BE2C (cell line): ENCODE data around the gene CPB2.
A peak's percentile ranks its signal among the peaks of the same experiment; 100 is the strongest.

Experiments used
- DNase-seq: peaks from one replicate; pipeline ENCODE4 v3.0.0-alpha.2; 2020
- H3K27me3 ChIP-seq: fragments of 250-450 bp; sonication (Bioruptor Pico); 2 replicates; pipeline ENCODE4 v1.5.1; 2020; ENCODE audit warnings: mild to moderate bottlenecking
- H3K36me3 ChIP-seq: fragments of 250-450 bp; sonication (Bioruptor Pico); 2 replicates; pipeline ENCODE4 v1.5.1; 2020; ENCODE audit warnings: mild to moderate bottlenecking
- H3K4me1 ChIP-seq: fragments of 250-450 bp; sonication (Bioruptor Pico); 2 replicates; pipeline ENCODE4 v1.5.1; 2020
- H3K4me3 ChIP-seq: 2 replicates; pipeline ENCODE4 v1.5.1; 2011; ENCODE audit warnings: low read depth, low read length
- H3K9me3 ChIP-seq: fragments of 250-450 bp; sonication (Bioruptor Pico); 2 replicates; pipeline ENCODE4 v1.5.1; 2020
- TF ChIP-seq, protein P1 (sequence below): IDR thresholded peaks from 2 replicates; pipeline ENCODE4 v1.5.1; 2012; ENCODE audit warnings: mild to moderate bottlenecking, low read depth, low read length

The CPB2 gene

DNA sequence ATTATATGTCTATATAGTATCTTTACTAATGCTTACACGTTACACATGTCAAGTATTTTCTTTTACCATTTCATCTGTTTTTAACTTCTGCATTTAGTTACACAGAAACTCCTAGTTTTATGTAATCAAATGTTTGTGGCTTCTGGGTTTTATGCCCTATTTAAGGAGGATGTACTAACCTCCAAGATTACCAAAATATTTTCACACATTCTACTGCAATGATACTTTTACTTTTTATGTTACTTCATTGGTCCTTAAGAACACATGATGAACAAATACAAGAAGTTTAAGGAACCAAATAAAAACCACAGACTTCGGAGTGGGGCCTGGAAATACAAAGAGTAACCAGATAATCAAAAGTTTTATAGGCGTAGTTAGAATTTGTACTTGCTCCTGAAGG, 89.5 kb downstream of the CPB2 start:
- H3K4me3 ChIP-seq: no peak overlapping the region
- H3K36me3 ChIP-seq: peaks cover 30% of the 10 kb centered on the region
- TF ChIP-seq, protein P1, sequence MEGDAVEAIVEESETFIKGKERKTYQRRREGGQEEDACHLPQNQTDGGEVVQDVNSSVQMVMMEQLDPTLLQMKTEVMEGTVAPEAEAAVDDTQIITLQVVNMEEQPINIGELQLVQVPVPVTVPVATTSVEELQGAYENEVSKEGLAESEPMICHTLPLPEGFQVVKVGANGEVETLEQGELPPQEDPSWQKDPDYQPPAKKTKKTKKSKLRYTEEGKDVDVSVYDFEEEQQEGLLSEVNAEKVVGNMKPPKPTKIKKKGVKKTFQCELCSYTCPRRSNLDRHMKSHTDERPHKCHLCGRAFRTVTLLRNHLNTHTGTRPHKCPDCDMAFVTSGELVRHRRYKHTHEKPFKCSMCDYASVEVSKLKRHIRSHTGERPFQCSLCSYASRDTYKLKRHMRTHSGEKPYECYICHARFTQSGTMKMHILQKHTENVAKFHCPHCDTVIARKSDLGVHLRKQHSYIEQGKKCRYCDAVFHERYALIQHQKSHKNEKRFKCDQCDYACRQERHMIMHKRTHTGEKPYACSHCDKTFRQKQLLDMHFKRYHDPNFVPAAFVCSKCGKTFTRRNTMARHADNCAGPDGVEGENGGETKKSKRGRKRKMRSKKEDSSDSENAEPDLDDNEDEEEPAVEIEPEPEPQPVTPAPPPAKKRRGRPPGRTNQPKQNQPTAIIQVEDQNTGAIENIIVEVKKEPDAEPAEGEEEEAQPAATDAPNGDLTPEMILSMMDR: no peak

DNA sequence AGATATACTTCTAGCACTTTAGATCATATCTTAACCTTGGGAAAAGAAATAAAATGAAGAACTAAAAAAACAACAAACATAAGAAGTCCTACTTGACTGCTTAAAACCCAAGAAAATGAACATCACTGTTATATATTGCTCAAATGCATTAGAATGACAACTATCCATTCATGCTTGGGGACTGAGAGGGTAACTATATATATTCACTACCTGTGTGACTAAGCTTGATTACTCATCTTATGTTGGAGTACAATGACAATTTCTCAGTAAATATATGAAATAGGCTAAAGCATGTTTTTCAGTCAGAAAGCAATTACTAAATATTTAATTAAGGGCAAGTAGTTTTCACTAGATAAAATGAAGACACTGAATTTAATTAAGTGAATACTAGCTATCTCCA, 92.4 kb downstream of the CPB2 start:
- H3K4me3 ChIP-seq: no peak overlapping the region
- no peak for DNase-seq
- no peaks in the 10 kb centered on the region for H3K4me1 ChIP-seq
- H3K36me3 ChIP-seq: peaks cover 35% of the 10 kb centered on the region
- TF ChIP-seq, protein P1: no peak
- no peaks in the 10 kb centered on the region for H3K27me3 ChIP-seq
- H3K9me3 ChIP-seq: no peaks in the 10 kb centered on the region

More for the DNA sequence above, 89.5 kb downstream of the CPB2 start:
- Histone ChIP-seq H3K27me3 (no peaks in the 10 kb centered on the region), H3K4me1 (no peaks in the 10 kb centered on the region), H3K9me3 (no peaks in the 10 kb centered on the region)
- DNase-seq: no peak

DNA sequence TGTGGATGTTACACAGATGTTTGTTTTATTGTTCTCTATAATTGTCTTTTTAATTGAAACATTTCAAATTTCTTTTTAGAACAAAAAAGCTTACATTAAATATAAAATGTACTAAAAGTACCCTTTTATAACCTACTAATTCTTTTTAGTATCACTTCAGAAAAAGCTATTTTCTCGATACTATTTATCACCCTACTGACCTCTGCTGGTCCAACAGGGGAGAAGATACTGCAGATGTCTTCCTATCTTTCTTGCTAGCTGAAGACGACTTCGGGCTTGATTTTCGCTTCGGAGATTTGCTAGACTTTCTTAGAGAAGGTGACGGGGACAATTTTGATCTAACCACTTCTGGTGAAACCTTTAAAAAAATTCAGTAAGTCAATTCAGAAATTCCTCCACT, 94.7 kb downstream of the CPB2 start:
- DNase-seq: no peak
- H3K4me1 ChIP-seq: no peaks in the 10 kb centered on the region
- TF ChIP-seq, protein P1: peak; percentile 54
- no peaks in the 10 kb centered on the region for H3K9me3 ChIP-seq
- H3K4me3 ChIP-seq: no peak overlapping the region
- peaks cover 29% of the 10 kb centered on the region for H3K36me3 ChIP-seq
- H3K27me3 ChIP-seq: no peaks in the 10 kb centered on the region

DNA sequence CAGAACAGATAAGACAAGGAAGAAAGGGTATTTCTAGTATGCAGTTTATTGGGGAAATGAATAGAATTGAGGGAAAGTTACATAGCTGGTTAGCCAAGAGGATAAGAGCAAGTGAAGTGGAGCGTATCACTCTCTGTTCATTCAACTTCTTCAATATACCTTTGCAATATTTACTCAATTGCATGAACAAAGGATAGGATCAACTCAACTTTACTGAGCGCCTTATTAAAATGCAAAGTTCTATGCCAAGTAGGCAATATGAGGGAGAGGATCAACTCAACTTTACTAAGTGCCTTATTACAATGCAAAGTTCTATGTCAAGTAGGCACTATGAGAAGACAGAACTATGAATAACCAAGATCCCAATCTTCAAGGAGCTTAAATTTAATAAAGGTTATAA, 96.2 kb downstream of the CPB2 start:
- peaks cover 29% of the 10 kb centered on the region for H3K36me3 ChIP-seq
- DNase-seq: no peak
- H3K4me1 ChIP-seq: no peaks in the 10 kb centered on the region
- TF ChIP-seq, protein P1: no peak
- no peak overlapping the region for H3K4me3 ChIP-seq
- H3K27me3 ChIP-seq: no peaks in the 10 kb centered on the region
- no peaks in the 10 kb centered on the region for H3K9me3 ChIP-seq

DNA sequence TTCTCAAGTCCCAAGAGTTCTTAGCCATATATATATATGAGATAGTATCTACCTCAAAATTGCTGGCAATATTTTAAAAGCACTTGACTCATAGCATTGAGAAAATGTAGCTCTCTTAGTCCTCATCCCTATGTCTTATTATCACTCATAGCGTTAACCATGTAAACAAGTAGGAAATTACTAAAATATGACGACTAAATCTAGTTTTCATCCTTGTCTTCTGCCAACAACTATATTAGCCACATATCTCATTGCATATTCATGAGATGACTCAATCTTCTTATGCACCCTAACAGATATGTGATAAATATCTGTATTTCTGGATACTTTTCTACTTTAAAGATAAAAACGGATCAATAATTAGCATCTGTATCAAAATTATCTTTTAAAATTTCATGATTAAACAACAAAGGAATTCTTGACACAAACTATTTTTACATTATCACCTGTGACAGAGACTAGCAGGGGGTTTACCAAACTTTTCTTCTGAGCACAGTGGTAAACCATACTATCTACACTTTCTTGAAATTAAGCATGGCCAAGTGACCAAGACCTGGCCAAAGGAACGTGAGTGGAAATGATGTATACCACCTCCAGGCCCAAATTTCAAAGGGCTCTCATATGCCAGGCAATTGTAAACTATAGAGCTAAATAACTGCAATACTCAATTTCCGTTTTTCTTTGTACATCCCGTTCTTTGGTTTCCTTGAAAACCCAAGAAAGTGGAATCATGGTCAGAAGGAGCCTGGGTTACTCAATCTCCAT, 98.0 kb downstream of the CPB2 start:
- DNase-seq: no peak
- no peaks in the 10 kb centered on the region for H3K4me1 ChIP-seq
- peaks cover 32% of the 10 kb centered on the region for H3K36me3 ChIP-seq
- H3K9me3 ChIP-seq: no peaks in the 10 kb centered on the region
- H3K4me3 ChIP-seq: no peak overlapping the region
- TF ChIP-seq, protein P1: no peak
- H3K27me3 ChIP-seq: no peaks in the 10 kb centered on the region

DNA sequence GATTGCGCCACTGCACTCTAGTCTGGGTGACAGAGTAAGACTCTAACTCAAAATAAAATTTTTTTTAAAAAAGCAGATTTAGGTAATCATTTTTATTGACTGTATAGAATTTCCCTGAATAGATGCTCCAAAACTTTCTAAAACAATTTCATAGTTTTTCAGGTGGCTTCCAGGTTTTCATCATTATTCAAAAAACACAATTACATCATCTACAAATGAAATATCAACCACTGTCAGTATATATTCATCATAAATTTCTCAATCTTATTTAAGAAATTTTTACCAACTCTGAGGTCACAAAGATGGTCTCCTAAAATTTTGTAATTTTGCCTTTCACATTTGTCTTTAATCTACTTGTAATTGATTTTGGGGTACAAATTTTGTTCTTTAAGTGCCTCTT, 100.3 kb downstream of the CPB2 start:
- Histone ChIP-seq H3K4me3 (no peak overlapping the region), H3K27me3 (no peaks in the 10 kb centered on the region), H3K4me1 (no peaks in the 10 kb centered on the region), H3K36me3 (peaks cover 42% of the 10 kb centered on the region), H3K9me3 (no peaks in the 10 kb centered on the region)
- DNase-seq: no peak
- TF ChIP-seq, protein P1: no peak
